GM18511 (cell line): ENCODE data around the gene RGS3.

Experiments used
- ATAC-seq: cut with Tn5 transposase; IDR thresholded peaks from one replicate; pipeline ENCODE4 v1.9.1; 2021; ENCODE audit warnings: mild to moderate bottlenecking, moderate library complexity; ENCODE audit not compliant: unreplicated experiment

Gene RGS3

DNA sequence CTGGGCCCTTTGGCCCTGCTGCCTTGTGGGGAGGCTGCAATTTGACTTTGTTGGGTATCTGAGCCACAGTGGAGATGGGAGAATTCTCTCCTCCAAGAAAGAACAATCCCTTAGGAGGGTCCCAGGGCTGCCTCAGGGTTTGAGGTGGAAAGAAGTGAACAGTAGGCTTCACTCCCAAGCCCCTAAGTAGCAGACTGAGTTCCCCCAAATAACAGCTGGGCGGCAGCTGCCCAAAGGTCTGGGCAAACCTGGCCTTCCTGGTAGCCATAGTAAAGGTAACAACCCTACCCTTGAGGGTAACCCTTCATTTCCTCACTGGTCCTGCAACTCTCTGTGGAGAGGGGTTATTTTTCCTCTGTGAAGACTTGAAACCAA lies 746 bp downstream of the RGS3 start:
- ATAC-seq, result no peak

DNA sequence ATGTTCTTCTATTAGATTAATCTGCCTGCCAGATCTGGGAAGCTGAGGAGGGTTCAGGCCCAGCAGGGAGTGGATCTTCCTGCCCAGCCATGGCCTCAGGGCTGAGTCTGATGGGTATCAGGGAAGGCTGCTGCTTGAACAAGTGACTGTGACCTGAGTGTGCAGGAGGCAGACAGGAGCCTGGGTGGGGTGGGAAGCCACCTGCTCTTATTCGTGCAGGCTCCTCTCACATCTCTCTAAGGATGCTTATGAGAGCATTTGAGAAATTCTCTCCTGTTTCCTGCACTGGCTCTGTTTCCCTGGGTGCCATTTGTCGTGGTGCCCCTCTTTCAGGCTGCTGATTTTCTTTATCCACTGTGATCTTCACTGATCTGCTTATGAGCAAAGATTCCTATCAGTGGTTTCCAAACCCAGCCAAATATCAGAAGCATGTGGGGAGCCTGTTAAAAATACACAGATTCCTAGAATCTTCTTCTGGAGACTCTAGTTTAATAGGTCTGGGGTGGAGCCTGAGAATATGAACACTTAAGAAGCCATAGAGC lies 2.1 kb downstream of the RGS3 start:
- ATAC-seq, result no peak

DNA sequence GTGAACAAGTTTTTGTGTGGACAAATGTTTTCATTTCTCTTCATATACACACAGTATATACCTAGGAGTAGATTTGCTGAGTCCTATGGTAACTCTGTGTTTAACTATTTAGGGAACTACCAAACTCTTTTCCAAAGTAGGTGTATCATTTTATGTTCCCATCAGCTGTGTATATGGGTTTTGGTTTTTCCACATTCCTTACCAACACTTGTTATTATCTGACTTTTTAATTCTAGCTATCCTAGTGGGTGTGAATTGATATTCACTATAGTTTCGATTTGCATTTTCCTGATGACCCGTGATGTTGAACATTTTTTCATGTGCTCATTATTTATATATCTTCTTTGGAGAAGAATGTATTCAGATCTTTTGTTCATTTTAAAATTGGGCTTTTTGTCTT lies 3.7 kb downstream of the RGS3 start:
- no peak for ATAC-seq

DNA sequence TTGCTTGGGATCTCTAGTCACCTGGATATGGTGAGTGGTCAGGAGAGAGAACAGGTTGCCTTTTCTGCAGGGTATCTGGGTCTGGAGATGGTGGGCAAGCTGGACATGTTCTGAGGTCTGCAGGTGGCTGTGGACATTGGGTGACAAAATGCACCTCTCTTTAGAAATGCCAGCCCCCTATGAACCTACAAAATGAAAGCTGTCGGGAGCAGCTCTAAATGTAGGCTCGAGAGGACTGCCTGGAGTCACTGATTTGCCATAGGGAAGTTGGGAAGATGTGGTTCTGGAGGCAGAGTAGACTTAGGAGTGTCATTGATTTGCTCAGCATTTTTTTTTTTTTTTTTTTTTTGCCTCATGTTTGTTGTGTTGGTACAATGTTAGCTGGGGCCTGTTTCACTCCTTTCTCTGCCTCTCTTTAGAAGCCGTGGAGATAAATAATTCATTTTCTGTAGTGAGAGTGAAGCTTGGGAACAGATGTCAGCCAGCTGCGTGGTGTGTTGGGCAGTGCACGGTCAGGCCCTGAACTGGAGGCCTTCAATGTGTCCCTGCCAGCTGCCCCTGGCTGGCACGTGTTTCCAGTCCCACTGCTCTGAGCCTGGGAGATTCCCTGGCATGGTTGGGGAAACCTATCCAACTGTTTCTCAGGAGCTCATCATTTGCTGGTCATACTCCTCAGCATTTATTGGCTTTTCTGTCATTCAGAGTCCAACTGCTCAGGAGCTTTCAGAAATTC lies 5.4 kb downstream of the RGS3 start:
- no peak for ATAC-seq

DNA sequence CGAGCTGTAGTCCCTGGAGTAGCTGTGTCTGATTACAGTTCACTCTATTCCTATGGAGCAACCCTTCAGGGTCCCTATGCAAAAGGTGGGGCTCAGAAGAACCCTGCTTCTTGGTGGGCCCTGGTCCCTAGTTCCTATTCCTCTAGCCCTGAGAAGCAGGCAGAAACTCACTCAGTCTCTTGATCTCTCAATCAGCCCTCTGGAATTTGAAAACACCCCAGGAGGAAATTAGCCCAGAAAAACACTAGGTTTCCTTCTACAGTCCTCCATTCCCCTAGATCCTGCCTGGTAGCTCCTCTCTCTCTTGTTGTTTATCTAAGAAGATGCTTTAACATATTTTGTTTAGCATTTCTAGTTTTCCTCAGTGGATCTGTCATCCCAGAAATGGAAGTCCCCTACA lies 7.6 kb downstream of the RGS3 start:
- no peak for ATAC-seq

DNA sequence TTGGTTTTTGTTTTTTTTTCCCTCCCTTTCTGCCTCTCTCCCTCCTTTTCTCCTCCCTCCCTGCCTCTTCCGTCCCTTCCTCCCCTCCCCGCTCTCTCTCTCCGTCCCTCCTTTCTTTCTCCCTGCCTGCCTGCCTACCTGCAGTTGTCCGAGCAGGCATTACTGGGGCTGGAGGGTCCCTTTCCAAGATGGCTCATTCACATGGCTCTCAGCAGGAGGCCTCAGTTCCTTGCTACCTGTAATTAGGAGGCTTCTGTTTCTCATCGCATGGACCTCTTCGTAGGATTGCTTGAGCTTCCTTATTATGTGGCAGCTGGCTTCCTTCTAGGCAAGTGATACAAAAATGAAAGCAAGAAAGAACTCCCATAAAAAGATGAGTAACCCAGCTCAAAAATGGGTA lies 8.0 kb downstream of the RGS3 start:
- no peak for ATAC-seq

DNA sequence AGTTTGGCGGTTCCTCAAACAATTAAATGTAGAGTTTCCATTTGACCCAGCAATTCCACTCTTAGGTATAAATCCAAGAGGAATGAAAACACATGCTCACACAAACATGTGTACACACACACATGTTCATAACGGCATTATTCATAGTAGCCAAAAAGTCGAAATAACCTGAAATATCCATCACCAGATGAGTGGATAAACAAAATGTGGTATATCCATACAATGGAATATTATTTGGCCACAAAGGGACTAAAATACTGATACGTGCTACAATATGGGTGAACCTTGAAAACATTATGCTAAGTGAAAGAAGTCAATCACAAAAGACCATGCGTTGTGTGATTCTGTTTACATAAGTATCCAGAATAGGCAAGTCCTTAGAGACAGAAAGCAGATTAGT lies 8.7 kb downstream of the RGS3 start:
- no peak for ATAC-seq

DNA sequence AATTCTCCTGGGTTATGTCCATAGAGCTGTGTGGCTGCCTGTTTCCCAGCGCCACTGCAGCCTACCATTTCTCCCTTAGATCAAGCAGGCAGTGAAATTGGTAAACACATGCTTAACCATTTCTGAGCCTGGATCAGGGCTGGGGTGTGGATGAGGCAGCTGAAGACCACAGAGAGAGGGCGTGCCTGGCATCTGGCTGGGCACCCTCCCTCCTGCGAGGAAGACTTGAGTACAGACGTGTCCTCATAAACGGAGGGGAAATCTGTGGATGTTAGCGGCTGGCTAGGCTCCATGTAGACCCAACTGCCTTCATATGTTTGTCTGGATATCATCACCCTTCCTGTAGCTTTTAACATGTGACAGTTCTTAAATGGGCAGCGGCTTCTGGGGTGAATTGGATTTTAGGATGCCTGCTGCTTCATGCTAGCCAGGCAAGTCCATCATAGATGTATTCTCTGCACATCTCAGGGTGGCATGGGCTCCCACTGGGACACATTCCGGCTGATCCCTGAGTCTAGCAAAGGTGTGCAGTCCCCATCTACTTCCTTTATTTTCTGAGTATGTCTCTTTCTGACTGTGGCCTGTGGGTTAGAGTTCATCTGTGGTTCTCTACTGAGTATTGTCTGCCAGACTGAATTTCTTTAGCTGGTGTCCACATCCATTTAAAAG lies 11.0 kb downstream of the RGS3 start:
- no peak for ATAC-seq

DNA sequence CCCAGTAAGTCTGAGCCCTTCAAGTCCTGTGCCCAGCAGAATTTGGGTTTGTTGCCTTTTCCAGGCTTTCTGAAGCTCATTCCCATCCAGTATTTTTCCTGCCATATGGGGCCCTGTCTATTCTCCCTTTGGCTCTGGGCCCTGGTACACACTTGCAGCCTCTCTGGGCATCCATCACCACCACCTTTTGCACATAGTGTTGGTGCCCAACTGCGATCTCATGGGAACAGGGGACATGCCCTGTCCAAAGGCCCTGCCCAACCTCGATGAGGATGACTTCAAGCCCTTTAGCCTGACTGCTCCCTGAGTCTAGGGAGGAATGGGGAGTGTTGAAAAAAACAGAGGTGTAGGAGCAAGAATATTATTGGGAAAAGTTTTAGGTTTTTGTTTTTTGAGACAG lies 11.5 kb downstream of the RGS3 start:
- ATAC-seq, result no peak

DNA sequence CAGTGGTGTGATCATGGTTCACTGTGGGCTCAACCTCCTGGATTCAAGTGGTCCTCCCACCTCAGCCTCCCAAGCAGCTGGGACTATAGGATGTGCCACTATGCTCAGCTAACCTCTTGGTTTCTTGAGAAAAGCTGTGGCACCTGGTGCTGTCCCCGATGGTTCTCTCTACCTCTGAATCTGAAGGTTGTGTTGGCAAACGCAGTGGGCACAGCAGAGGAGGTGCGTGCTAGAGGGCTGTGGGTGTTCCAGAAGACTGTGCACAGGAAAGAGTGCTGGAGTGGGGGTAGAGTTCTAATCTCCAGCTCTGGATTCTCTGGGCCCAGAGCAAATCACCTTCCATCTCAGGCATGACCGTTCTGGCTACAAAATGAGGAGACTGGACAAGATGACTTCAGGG lies 12.5 kb downstream of the RGS3 start:
- ATAC-seq, result no peak

DNA sequence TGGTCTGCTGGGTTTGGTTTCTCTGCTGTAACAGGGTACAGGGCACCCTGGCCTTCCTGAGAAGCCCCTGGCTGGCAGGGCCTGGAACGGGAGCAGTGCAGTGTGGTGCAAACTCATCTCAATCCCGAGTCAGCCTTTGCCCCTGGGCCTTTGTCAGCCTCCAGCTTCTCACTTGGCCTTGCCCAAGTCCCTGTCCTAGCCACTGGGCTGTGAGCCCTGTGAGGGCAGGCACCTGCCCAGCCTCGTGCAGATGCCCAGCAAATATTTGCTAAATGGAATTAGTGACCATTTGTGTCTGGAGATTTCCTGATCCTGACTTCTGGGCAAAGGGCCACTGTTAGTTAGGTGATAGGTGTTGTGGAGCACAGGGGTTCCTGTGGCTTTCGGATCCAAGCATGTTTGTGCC lies 13.0 kb downstream of the RGS3 start:
- no peak for ATAC-seq

DNA sequence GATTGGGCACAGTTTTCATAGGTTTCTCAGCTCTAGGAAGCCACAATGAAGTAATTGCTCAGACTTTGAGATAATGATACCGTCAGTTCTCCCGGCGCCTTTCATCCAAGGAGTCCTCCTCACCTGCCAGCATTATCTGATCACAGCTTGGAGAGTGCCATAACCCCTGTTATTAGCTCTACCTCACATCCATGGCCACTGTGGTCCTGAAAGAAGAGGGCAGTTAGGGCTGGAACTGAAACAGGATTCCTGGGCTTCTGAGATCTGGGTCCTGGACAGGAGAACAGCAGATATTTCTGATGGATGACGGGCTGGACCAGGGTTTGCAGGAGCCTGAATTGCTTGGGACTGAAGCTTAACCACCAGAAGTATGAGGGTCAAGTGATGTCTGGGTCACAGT lies 13.5 kb downstream of the RGS3 start:
- ATAC-seq, result no peak

DNA sequence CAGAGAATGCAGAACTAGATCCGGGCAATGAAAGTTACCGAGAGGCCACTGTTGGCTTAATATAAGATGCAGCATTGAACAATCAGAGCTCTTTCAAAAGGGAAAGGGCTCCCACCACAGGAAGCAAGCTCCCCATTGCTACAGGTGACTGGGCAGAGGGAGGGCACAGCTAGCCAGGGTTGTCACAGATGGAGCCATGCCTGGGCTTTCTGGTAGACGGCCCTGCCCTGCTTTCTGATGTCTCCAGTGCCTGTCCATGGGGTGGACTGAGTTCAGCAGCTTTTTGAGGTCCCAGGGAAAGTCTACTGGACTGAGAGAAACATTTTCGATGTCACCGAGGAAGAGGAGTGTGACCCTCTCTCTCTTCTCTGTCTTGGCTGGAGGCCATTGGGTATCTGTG lies 14.1 kb downstream of the RGS3 start:
- no peak for ATAC-seq

DNA sequence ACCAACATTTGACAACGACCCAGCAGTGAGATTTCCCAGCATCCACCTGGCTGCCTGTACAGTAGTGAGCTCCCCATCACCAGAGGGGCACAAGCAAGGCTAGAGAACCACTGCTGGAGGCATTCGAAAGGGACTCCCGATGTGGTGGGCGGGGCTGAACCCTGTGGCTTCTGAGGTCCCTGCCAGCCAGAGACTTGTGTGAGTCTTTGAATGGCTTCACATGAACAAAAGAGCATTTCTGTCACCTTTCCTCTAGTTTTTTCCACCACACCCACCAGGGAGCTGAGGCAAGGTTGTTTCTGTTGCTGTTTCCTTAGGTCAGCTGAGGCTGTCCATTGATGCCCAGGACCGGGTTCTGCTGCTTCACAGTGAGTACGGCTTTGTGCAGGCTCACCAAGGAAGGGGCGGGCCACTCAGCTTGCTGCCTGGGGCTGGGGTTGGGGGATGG lies 15.7 kb downstream of the RGS3 start:
- ATAC-seq, result no peak

DNA sequence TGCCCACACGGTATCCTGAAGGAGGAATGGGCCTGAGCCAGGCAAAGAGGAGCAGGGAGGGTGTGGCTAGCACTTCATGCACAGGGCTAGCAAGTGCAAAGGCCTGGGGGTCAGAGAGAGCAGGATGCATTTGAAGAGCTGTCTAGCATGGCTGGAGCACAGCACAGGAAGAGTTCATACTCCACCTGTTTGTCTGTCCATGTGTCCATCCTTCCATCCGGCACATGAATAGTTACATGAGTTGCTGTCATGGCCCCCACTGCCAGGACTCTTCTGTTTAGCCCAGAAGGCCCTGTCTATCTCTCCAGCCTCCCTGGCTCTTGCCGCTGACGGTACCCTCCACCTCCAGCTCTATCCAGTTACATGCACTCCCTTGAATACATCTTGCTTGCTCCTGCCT lies 17.1 kb downstream of the RGS3 start:
- no peak for ATAC-seq

DNA sequence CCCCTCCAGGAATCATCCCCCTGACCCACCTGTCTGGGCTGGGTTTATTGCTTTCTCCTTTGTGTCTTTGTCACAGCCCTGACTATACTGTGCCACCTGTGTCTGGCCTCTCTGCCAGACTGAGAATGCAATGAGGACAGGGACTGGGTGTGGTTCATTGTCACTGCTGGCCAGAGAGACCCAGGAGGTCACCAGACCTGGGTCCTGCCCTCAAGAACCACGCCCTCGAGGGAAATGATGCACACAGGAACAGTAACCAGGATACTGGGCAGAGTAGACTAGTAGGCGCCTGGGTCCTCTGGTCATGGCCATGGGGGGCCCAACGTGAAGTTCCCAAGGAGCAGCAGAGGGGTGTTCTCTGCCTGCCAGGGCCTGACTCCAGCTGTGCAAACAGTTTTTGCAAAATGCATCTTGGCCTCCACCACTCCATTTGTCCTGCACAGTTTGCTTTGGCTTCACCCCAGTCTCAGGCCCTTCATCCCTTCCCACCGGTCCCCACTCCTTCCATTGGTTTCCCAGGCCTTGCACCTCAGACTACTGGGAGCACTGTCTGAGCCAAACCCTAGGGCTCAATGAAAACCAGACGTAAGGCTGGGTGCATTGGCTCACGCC lies 17.8 kb downstream of the RGS3 start:
- no peak for ATAC-seq

DNA sequence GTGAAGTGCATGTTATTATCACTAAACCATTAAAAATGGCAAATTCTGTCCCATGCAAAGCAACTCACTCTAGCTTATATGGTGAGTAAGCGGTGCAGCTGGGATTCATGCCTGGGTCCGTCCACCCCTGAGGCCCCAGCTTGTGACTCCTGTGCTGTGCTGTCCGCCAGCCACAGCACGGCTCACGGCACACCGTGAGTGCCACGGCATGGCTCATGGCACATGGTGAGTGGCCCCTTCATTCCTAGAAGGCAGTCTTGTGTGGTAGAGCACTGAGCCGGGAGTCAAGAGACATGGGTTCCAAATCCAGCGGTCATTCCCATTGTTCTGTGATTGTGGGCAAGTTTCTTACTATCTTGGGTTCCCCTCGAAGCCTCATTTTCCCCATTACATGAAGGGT lies 18.8 kb downstream of the RGS3 start:
- no peak for ATAC-seq

DNA sequence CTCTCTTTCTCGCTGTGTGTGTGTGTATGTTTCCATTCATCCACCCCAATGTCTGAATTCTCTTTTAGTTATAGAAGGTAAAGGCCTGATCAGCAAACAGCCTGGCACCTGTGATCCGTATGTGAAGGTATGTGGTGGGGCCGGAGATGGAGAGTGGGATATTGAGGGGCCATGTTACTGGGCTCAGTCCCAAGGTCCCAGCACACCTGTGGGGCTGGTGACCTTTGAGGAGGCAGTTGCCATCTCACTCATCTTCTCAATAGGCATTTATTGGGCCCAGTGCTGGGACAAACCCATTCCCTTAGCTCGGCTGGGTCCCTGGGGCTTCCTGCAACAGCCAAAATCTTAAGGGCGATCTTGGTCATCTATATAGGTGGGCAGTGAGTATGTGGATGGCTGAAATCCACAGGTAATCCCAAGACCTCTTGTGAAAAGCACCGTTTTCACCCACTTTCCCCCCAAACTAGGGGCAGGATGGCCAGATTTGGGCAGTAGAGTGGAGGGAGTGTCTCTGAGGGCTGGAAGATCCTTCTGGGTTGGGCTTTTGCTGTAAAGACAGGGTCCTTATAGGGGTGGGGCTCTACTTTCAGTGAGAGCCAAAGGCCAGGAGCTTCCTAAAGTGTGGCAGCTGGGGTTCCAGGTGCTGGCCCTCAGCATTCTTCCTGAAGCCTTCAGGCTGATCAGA lies 19.6 kb downstream of the RGS3 start:
- ATAC-seq, result no peak

DNA sequence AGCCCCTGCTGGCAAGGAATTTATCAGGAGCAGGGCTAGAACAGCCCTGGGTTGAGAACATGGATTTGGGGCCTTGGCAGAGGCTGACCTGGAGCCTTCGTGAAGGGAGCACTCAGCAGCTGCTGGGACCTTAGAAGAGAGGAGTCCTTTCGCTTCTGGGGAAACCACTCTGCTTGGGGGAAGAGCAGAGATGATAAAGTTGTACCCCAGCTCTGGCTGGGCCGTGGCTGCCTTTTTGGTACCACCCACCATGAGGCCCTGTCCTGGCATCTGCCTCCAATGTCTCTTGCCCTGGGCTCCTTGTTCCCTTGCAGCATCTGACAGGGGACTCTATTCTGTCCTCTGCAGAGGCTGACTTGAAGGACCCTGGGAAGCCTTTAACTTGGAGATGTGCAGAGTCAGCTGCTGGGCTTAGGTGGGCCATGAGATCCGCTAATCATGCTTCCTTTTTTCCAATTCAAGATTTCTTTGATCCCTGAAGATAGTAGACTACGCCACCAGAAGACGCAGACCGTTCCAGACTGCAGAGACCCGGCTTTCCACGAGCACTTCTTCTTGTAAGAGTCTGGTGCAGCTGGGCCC lies 20.2 kb downstream of the RGS3 start:
- no peak for ATAC-seq

DNA sequence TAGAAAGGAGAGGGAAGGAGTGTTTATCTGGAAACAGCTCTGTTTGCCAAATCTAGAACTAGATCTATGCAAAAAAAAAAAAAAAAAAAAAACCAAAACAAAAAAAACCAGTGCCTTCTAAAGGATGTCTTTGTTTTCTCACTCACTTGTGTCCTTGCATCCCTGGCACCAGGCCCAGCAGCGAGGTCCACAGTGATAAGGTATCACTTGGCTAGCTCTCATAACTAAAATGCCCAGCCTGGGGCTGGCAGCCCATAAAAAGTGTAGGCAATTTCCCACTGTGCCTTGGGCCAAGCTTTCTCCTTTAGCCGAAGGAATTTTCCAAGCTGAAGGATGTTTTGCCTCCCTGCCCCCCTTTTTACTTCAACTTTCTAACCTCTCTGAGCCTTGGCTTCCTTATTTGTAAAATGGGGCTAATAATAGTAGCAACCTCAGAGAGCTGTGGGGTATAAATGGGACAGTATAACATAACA lies 20.8 kb downstream of the RGS3 start:
- ATAC-seq, result no peak

DNA sequence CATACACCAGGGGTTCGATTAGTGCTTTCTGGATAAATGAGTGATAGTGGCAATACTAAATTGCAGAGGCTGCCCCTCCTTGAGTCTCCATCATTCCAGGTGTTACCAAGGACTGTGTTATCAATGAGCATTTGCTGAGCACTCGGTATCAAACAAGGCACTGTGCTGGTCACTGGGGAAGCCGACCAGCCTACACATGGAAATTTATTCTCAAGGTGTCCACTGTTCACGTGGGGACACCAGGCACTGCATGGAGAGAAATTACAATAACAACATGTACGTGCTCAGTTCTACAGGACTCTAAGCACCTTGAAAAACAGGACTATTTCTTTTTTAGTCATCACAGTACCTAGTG lies 22.2 kb downstream of the RGS3 start:
- ATAC-seq, result no peak
